Sigmoid colon (tissue), 7 donors: ENCODE data around the gene SHC3. TPM values are rescaled to one million over a fixed set of nuclear protein-coding genes. Genes with fewer than 3 reads are reported as not detected.

Experiments used
- DNase-seq: peaks from one replicate; pipeline ENCODE4 v3.0.0-alpha.2; 2019
- H3K27ac ChIP-seq, 4 donors: fragments of 200-600 bp; sonication (generic); one replicate each; pipeline ENCODE4 v1.5.1; 2016 to 2019; ENCODE audit warnings: mild to moderate bottlenecking in 1 of 4
- H3K27me3 ChIP-seq, 3 donors: fragments of 200-600 bp; sonication (generic); one replicate each; pipeline ENCODE4 v1.5.1; 2019; ENCODE audit warnings: mild to moderate bottlenecking in 1 of 3
- H3K36me3 ChIP-seq, 4 donors: fragments of 200-600 bp; sonication (generic); one replicate each; pipeline ENCODE4 v1.5.1; 2016 to 2019
- H3K4me1 ChIP-seq, 4 donors: fragments of 200-600 bp; sonication (generic); one replicate each; pipeline ENCODE4 v1.5.1; 2017 to 2019
- H3K4me3 ChIP-seq, 4 donors: fragments of 200-600 bp; sonication (generic); one replicate each; pipeline ENCODE4 v1.5.1; 2017 to 2019; ENCODE audit warnings: mild to moderate bottlenecking in 2 of 4, moderate library complexity in 1 of 4
- H3K9me3 ChIP-seq, 4 donors: fragments of 200-600 bp in 3 of 4; sonication (generic) in 3 of 4; one replicate each; pipeline versions ENCODE4 v1.5.1 to v1.6.1; 2013 to 2019
- EP300 ChIP-seq, 4 donors: sonication (generic); formaldehyde crosslinking; IDR thresholded peaks; one replicate each; pipeline ENCODE4 v1.6.1; 2017; ENCODE audit warnings: antibody characterized with exemption in 4 of 4
- POLR2A ChIP-seq, 2 donors: fragments of 450-650 bp; IDR thresholded peaks; one replicate each; pipeline ENCODE4 v1.6.1; 2016; ENCODE audit warnings: antibody characterized with exemption in 2 of 2, mild to moderate bottlenecking in 2 of 2, moderate library complexity in 2 of 2
- POLR2AphosphoS5 ChIP-seq, 4 donors: sonication (generic); formaldehyde crosslinking; IDR thresholded peaks; one replicate each; pipeline ENCODE4 v1.6.1; 2017; ENCODE audit warnings: antibody characterized with exemption in 4 of 4
- WGBS, 2 donors: extraction: QIAGEN DNeasy Blood & Tissue Kit; methylation state at CpG; one replicate each; pipeline ENCODE4 v1.1.7; 2013; 5-methylcytosine and 5-hydroxymethylcytosine counted together
- intact Hi-C: fragments of 100-400 bp; cut with DNase I; formaldehyde crosslinking; loops from one replicate; pipeline ENCODE4 v1.15.1; 2023
- polyA plus RNA-seq, 3 donors: library from polyadenylated mRNA; stranded (reverse); fragments of 200-250 nt; gene quantifications; one replicate each; pipeline ENCODE4 v1.2.3, GENCODE V29; 2013
- total RNA-seq, 4 donors: library from RNA; depleted of rRNA; stranded (reverse); fragments of >200 nt; gene quantifications; one replicate each; pipeline ENCODE4 v1.1.0, GENCODE V29; 2016
- TF ChIP-seq, protein P1 (sequence below), 4 experiments: fragments of 450-650 bp in 3 of 4; fragments of 200-600 bp in 1 of 4; IDR thresholded peaks; one replicate each; pipeline ENCODE4 v1.5.1; 2016 to 2019; ENCODE audit warnings: antibody characterized with exemption in 4 of 4, mild to moderate bottlenecking in 3 of 4, moderate library complexity in 2 of 4
- donor health status: healthy with polysubstance abuse.
- donor health status: Bipolar disorder and iron deficiency.
- donor health status: healthy.

SHC3 gene
- total and polyA plus RNA-seq, 7 donors = 0.32 to 14.7 (median 2.1) TPM; not detected in 1

DNA sequence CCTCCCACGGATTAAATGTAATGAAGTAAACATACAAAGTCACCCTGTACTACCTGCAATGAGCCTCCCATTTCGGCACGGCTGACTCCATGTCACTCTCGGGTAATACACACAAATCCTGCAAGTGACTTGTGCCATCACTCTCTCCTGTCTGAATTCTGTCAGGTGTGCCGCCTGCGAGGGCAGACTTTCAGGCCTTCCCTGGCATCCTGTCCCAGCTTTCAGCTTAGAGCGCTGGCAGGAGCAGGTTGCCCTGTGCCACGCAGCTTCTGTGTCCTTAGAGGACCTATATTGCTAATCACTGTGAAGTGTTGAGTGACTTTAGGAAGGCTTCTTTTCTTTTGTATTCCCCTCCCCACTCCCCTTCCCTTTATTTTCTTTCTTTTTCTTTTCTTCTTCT, 213.1 kb downstream of the SHC3 start:
- intact Hi-C loops = no loop called here
- Histone ChIP-seq H3K9me3 (no peaks in the 10 kb centered on the region), H3K27ac (no peak overlapping the region), H3K27me3 (no peaks in the 10 kb centered on the region), H3K4me3 (no peak overlapping the region), H3K36me3 (no peaks in the 10 kb centered on the region), H3K4me1 (no peaks in the 10 kb centered on the region)
- TF ChIP-seq POLR2A (IDR thresholded peaks at IDR 0.05) (no peak), POLR2AphosphoS5 (IDR thresholded peaks at IDR 0.05) (no peak)
- TF ChIP-seq, protein P1, sequence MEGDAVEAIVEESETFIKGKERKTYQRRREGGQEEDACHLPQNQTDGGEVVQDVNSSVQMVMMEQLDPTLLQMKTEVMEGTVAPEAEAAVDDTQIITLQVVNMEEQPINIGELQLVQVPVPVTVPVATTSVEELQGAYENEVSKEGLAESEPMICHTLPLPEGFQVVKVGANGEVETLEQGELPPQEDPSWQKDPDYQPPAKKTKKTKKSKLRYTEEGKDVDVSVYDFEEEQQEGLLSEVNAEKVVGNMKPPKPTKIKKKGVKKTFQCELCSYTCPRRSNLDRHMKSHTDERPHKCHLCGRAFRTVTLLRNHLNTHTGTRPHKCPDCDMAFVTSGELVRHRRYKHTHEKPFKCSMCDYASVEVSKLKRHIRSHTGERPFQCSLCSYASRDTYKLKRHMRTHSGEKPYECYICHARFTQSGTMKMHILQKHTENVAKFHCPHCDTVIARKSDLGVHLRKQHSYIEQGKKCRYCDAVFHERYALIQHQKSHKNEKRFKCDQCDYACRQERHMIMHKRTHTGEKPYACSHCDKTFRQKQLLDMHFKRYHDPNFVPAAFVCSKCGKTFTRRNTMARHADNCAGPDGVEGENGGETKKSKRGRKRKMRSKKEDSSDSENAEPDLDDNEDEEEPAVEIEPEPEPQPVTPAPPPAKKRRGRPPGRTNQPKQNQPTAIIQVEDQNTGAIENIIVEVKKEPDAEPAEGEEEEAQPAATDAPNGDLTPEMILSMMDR (IDR thresholded peaks at IDR 0.05) = no peak
- no peak for DNase-seq
- WGBS, 2 donors = 88 to 90% methylated on average over 8 of the region's 8 CpGs

DNA sequence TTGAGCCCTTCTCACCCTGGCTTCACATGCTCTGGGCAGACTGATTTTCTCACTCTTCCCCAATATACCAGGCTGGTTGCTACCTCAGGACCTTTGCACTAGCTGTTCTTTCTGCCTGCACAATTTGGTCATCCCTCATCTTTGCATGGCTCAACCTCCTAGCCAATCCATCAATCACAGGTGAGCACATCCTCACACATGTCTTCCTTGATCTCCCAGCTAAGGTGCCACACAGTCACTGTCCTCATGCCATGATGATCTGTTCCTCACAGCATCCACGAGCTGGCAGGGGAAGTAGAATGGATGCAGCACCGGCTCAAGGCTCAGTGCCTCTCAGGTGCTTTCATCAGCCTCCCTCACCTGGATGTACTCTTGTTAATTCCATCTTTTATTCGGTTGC, 218.0 kb downstream of the SHC3 start:
- DNase-seq = no peak
- Histone ChIP-seq H3K27ac (no peak overlapping the region), H3K27me3 (no peaks in the 10 kb centered on the region), H3K9me3 (no peaks in the 10 kb centered on the region), H3K36me3 (no peaks in the 10 kb centered on the region), H3K4me1 (no peaks in the 10 kb centered on the region), H3K4me3 (no peak overlapping the region)
- WGBS, 2 donors = 69 to 89% methylated on average over 3 of the region's 3 CpGs
- intact Hi-C loops = no loop called here
- TF ChIP-seq POLR2AphosphoS5 (IDR thresholded peaks at IDR 0.05) = no peak
- TF ChIP-seq, protein P1 (IDR thresholded peaks at IDR 0.05) = no peak
- no peak for TF ChIP-seq POLR2A (IDR thresholded peaks at IDR 0.05)
- no peak for TF ChIP-seq EP300 (IDR thresholded peaks at IDR 0.05)

DNA sequence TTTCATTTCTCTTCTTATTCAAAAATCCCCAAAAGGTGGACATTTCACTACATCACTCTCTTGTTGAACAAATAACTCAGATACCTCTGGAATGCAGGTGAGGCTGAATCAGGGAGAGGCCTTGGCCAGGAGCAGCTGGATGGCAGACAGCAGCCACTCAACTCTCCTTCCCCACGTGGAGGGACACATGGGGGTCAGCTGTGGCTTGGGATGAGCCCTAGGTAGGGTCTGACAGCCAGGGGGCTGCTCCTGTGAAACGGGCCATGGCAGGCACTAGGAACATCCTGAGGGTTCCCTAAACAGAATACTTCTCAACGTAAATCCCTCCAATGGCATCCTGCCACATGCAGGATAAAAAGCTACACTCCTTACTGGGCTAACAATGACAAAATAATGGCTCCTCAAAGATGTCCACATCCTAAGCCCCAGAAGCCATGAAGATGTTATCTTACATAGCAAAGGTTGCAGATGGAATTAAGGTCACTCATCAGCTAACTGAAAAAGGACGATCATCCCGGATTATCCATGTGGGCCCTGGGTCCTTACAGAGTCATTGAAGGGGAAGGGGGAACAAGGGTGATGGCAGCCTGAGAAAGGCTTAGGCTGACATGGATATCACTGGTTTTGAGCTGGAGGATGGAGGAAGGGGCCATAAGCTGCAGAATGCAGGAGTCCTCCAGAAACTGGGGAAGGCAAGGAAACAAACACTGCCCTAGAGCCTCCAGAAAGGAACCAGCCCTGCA, 218.7 kb downstream of the SHC3 start:
- no peak overlapping the region for H3K27ac ChIP-seq
- H3K4me3 ChIP-seq = no peak overlapping the region
- DNase-seq = no peak
- intact Hi-C loops = no loop called here
- no peaks in the 10 kb centered on the region for H3K9me3 ChIP-seq
- H3K36me3 ChIP-seq = no peaks in the 10 kb centered on the region
- TF ChIP-seq, protein P1 (IDR thresholded peaks at IDR 0.05) = no peak
- no peak for TF ChIP-seq POLR2AphosphoS5 (IDR thresholded peaks at IDR 0.05)
- TF ChIP-seq EP300 (IDR thresholded peaks at IDR 0.05) = no peak
- TF ChIP-seq POLR2A (IDR thresholded peaks at IDR 0.05) = no peak
- 82 to 89% methylated on average over 5 of the region's 5 CpGs for WGBS, 2 donors
- H3K27me3 ChIP-seq = no peaks in the 10 kb centered on the region
- H3K4me1 ChIP-seq = no peaks in the 10 kb centered on the region

DNA sequence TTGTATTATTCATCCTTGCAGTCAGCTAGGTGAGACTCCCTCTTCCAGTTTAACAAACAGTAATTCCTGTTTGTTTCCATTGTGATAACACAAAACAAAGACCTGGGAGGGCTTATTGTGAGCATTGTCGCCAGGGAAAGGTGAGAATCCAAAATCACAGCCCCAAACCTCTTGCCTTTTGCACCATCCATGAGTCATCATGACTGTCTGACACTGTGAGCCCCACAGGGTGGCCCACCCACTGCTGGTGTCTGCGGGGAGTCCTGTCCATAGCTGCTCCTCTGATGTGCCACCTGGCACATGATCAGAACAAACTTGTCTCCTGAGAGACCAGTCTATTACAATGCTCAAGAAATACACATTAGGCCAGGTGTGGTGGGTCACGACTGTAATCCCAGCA, 221.1 kb downstream of the SHC3 start:
- Histone ChIP-seq H3K27me3 (no peaks in the 10 kb centered on the region), H3K4me3 (no peak overlapping the region), H3K9me3 (no peaks in the 10 kb centered on the region), H3K4me1 (peaks cover 0 to 8% (median 4%) of the 10 kb centered on the region in 4 donors), H3K27ac (no peak overlapping the region), H3K36me3 (no peaks in the 10 kb centered on the region)
- TF ChIP-seq, protein P1 (IDR thresholded peaks at IDR 0.05) = no peak
- no peak for TF ChIP-seq POLR2A (IDR thresholded peaks at IDR 0.05)
- TF ChIP-seq EP300 (IDR thresholded peaks at IDR 0.05) = no peak
- no peak for TF ChIP-seq POLR2AphosphoS5 (IDR thresholded peaks at IDR 0.05)
- DNase-seq = no peak
- 61 to 80% methylated on average over 3 of the region's 3 CpGs for WGBS, 2 donors
- intact Hi-C loops = no loop called here

Other genes starting within 250 kb of the SHC3 start
- gene S1PR3, start 187.3 kb downstream of the SHC3 start, total RNA-seq = 10 to 100 TPM; 10.4 to 33.0 (median 16.8) TPM
- 1 to 10 TPM in 2 of 3 donors, under 1 TPM in 1; 0.23 to 7.8 (median 2.4) TPM for gene S1PR3, start 187.3 kb downstream of the SHC3 start, polyA plus RNA-seq
- gene CKS2, start 132.4 kb upstream of the SHC3 start, total RNA-seq = 10 to 100 TPM in 2 of 4 donors, 1 to 10 TPM in 2; 4.7 to 18.9 (median 13.5) TPM
- gene CKS2, start 132.4 kb upstream of the SHC3 start, polyA plus RNA-seq = 100 to 1,000 TPM in 2 of 3 donors, 10 to 100 TPM in 1; 48.6 to 151 (median 129) TPM
- 10 to 100 TPM; 35.0 to 41.8 (median 39.0) TPM for gene SECISBP2, start 139.7 kb upstream of the SHC3 start, total RNA-seq
- gene SECISBP2, start 139.7 kb upstream of the SHC3 start, polyA plus RNA-seq = 10 to 100 TPM; 21.0 to 34.3 (median 33.5) TPM